A673 (cell line): ENCODE measurements around the gene NABP1. TPM values are rescaled to one million over a fixed set of nuclear protein-coding genes. Genes with fewer than 3 reads are reported as not detected.

ENCODE experiments used
- BruUV-seq: library from RNA; stranded (reverse); fragments of 400-500 nt; replicated peaks from 2 replicates; lab custom pipeline; 2021; lab: Mats Ljungman, UMichigan
- CTCF ChIA-PET: fragments of 300-600 bp; sonication (Branson Sonifier 250); formaldehyde crosslinking; loops from one replicate; lab custom pipeline; 2022; ENCODE audit warnings: antibody characterized with exemption; lab: Charles Lee
- POLR2A ChIA-PET: fragments of 300-600 bp; sonication (Branson Sonifier 250); formaldehyde crosslinking; loops from one replicate; lab custom pipeline; 2022; ENCODE audit warnings: antibody characterized with exemption; ENCODE audit not compliant: low non-redundant PET; lab: Charles Lee
- DNase-seq: peaks from one replicate; pipeline ENCODE4 v3.0.0-alpha.2; 2015; ENCODE audit warnings: low spot score
- H3K27ac ChIP-seq: fragments of 200-600 bp; sonication (generic); 2 replicates; pipeline ENCODE4 v1.5.1; 2016; ENCODE audit warnings: mixed run types, low read depth, mild to moderate bottlenecking, mixed read lengths, antibody characterized with exemption, low read length; ENCODE audit not compliant: poor library complexity, severe bottlenecking
- H3K27me3 ChIP-seq: fragments of 200-600 bp; sonication (generic); replicated peaks from 2 replicates; pipeline ENCODE4 v1.6.1; 2017; ENCODE audit warnings: mixed run types, low read depth, mild to moderate bottlenecking, mixed read lengths, antibody characterized with exemption, low read length; ENCODE audit not compliant: insufficient read depth, poor library complexity
- H3K36me3 ChIP-seq: fragments of 200-600 bp; sonication (generic); 2 replicates; pipeline ENCODE4 v1.6.1; 2016; ENCODE audit warnings: mixed run types, mild to moderate bottlenecking, mixed read lengths, antibody characterized with exemption, low read length; ENCODE audit not compliant: insufficient read depth, poor library complexity, severe bottlenecking
- H3K4me1 ChIP-seq: fragments of 200-600 bp; sonication (generic); 2 replicates; pipeline ENCODE4 v1.6.1; 2017; ENCODE audit warnings: mixed run types, mild to moderate bottlenecking, mixed read lengths, antibody characterized with exemption, low read length; ENCODE audit not compliant: insufficient read depth, poor library complexity, severe bottlenecking
- H3K4me3 ChIP-seq: fragments of 200-600 bp; sonication (generic); 2 replicates; pipeline ENCODE4 v1.5.1; 2016; ENCODE audit warnings: low read depth, mixed run types, mild to moderate bottlenecking, mixed read lengths, low read length; ENCODE audit not compliant: poor library complexity, severe bottlenecking
- H3K9me3 ChIP-seq: fragments of 200-600 bp; sonication (generic); 2 replicates; pipeline ENCODE4 v1.6.1; 2016; ENCODE audit warnings: mixed run types, low read depth, mild to moderate bottlenecking, mixed read lengths, antibody characterized with exemption, low read length; ENCODE audit not compliant: poor library complexity, severe bottlenecking
- EZH2 ChIP-seq: fragments of 200-600 bp; sonication (generic); IDR thresholded peaks from 2 replicates; pipeline ENCODE4 v1.6.1; 2017; ENCODE audit warnings: borderline replicate concordance, low read depth, mild to moderate bottlenecking, mixed read lengths, antibody characterized with exemption, low read length; ENCODE audit not compliant: poor library complexity, severe bottlenecking
- intact Hi-C: fragments of 100-400 bp; cut with micrococcal nuclease; formaldehyde crosslinking; loops from one replicate; pipeline ENCODE4 v1.10.0; 2022; ENCODE audit not compliant: unreplicated experiment
- total RNA-seq: library from RNA; stranded (reverse); gene quantifications from 2 replicates; pipeline ENCODE4 v1.2.3, GENCODE V29; 2021
- TF ChIP-seq, protein P1 (sequence below): fragments of 300-800, 200-600 bp; sonication (generic); conservative IDR thresholded peaks from 2 replicates; pipeline ENCODE4 v1.5.1; 2017; ENCODE audit warnings: low read depth, mild to moderate bottlenecking, antibody characterized with exemption, low read length, moderate library complexity, mixed read lengths

Gene NABP1
- total RNA-seq, 1 experiment from 2014 or later, result 38.4 TPM

DNA sequence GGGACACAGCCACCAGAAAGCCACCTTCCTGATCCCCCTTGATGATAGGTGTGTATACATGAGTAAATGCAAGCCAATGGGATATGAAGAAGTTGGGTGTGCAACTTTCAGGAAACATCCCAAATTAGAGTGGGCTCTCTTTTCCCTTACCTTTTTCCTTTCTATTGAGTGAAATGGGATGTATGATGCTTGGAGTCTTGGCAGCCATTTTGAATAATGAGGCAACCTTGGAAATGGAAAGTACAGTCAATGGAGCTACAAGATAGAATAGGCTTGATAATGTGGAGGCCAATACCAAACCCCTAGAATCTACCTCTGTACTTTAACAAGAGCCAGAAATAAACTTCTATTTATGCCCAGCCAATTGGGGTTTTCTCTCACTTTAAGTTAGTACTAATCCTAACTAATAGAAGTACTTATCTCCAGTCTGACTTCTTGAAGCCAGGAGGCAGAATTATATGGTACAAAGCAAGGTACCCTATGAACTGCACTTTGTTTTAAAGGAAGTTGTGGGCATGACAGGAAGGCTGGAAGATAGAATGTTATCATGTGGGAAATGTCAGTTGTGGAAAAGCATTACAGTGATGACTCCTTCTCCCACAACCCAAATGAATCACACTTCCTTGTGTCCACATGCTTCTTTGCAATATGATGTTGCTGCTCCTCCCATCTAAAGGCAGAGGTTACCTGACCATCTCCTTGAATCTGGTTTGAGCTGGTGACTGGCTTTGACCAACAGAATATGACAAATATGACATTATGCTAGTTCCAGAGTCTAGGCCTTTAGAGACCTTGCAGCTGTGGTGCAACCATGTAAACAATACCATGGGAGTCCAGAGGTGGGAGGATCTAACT is 12.9 kb upstream of the NABP1 start:
- intact Hi-C loops, result no loop called here
- H3K27ac ChIP-seq, result no peak overlapping the region
- no peaks in the 10 kb centered on the region for H3K9me3 ChIP-seq
- no TSS peak for BruUV-seq
- H3K36me3 ChIP-seq, result no peaks in the 10 kb centered on the region
- no peak overlapping the region for H3K4me3 ChIP-seq
- ChIA-PET CTCF (no interaction called here), POLR2A (no interaction called here)
- no peaks in the 10 kb centered on the region for H3K27me3 ChIP-seq
- no peaks in the 10 kb centered on the region for H3K4me1 ChIP-seq
- no peak for DNase-seq
- TF ChIP-seq, protein P1, sequence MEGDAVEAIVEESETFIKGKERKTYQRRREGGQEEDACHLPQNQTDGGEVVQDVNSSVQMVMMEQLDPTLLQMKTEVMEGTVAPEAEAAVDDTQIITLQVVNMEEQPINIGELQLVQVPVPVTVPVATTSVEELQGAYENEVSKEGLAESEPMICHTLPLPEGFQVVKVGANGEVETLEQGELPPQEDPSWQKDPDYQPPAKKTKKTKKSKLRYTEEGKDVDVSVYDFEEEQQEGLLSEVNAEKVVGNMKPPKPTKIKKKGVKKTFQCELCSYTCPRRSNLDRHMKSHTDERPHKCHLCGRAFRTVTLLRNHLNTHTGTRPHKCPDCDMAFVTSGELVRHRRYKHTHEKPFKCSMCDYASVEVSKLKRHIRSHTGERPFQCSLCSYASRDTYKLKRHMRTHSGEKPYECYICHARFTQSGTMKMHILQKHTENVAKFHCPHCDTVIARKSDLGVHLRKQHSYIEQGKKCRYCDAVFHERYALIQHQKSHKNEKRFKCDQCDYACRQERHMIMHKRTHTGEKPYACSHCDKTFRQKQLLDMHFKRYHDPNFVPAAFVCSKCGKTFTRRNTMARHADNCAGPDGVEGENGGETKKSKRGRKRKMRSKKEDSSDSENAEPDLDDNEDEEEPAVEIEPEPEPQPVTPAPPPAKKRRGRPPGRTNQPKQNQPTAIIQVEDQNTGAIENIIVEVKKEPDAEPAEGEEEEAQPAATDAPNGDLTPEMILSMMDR, result no peak
- no peak for TF ChIP-seq EZH2

DNA sequence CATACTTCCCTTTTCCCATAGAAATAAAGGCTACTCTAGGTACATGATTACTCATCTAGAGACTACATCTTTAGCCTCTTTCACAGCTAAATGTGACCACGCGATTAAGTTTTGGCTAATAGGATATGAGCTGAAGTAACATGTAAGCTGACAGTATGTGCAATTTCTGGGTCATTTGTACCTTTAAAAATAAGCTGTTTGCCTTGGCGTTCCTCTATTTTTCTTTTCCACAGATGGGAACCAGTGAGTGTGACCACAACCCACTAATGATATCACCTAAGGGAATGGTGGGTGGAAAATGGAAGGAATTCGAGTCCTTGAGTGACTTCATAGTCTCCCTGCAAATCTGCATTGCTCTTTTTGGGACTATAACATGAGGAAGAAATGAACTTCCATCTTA is 11.7 kb upstream of the NABP1 start:
- no TSS peak for BruUV-seq
- no peak for DNase-seq
- no peaks in the 10 kb centered on the region for H3K4me1 ChIP-seq
- TF ChIP-seq EZH2, result no peak
- TF ChIP-seq, protein P1, result no peak
- H3K27me3 ChIP-seq, result no peaks in the 10 kb centered on the region
- H3K36me3 ChIP-seq, result no peaks in the 10 kb centered on the region
- no peak overlapping the region for H3K27ac ChIP-seq
- intact Hi-C loops, result no loop called here
- ChIA-PET CTCF (no interaction called here), POLR2A (no interaction called here)
- no peak overlapping the region for H3K4me3 ChIP-seq
- no peaks in the 10 kb centered on the region for H3K9me3 ChIP-seq

DNA sequence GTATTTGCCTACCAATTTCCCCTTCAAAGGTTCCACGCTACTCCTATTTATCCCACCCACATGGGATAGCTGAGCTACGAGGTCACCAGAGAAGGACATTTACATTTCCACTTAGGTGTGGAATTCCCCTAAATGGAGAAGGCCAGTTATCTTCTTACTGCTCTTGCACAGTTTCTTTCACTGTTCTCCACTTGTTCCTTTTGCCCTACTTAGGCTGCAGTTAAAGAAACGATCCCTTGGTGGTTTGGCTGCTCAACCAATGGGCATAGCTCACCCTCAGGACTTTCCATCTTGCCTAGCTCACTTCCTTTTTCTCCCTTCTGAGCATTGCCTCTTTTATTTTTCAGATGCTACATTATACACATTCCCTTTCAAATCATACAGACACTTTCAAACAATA is 11.2 kb upstream of the NABP1 start:
- Histone ChIP-seq H3K9me3 (no peaks in the 10 kb centered on the region), H3K4me1 (no peaks in the 10 kb centered on the region), H3K36me3 (no peaks in the 10 kb centered on the region), H3K27ac (no peak overlapping the region), H3K4me3 (no peak overlapping the region), H3K27me3 (no peaks in the 10 kb centered on the region)
- POLR2A ChIA-PET, result no interaction called here
- CTCF ChIA-PET, result no interaction called here
- no TSS peak for BruUV-seq
- intact Hi-C loops, result no loop called here
- TF ChIP-seq, protein P1, result no peak
- no peak for DNase-seq
